ENCODE data around the gene INVS. TPM values are rescaled to one million over a fixed set of nuclear protein-coding genes. Genes with fewer than 3 reads are reported as not detected.

The INVS gene
- total and polyA plus RNA-seq, 2 of the 4 experiments (the other 2 are of a cell fraction) = 9.2 to 33.5 TPM

- ATAC-seq (ENCODE audit: low read depth) (no peak), DNase-seq (no peak)
- H4K5ac ChIP-seq (ENCODE audit: low read depth, low read length) = no peak overlapping the region
- H3K4me2 ChIP-seq (ENCODE audit: low read depth, low read length) = no peak overlapping the region
- no peak overlapping the region for H2AK5ac ChIP-seq (ENCODE audit: low read depth, low read length)
- no peak overlapping the region for H3K4ac ChIP-seq (ENCODE audit: low read depth, low read length)
- no peak overlapping the region for H2AK9ac ChIP-seq (replicated peaks; ENCODE audit: low read depth, low read length, poor library complexity)
- no peak overlapping the region for H3K14ac ChIP-seq (replicated peaks; ENCODE audit: low read depth, low read length)
- no peak overlapping the region for H3K4me3 ChIP-seq (ENCODE audit: insufficient read depth, low read depth, low read length)
- no peak overlapping the region for H4K91ac ChIP-seq (ENCODE audit: insufficient read depth, low read depth, low read length)
- no peak overlapping the region for H4K8ac ChIP-seq (ENCODE audit: low read depth in 2 of 2, low read length in 2 of 2)
- ChIA-PET CTCF (no interaction called here), POLR2A (ENCODE audit: unreplicated experiment) (no interaction called here)
- in situ Hi-C loops (cut with MboI; ENCODE audit: low sequenced_read_pairs) (no loop called here), dilution Hi-C loops (cut with HindIII; ENCODE audit: low sequenced_read_pairs, unreplicated experiment) (no loop called here), intact Hi-C loops (cut with micrococcal nuclease) (no loop called here)
- H3K79me1 ChIP-seq (ENCODE audit: low read depth in 1 of 2, low read length in 2 of 2) = peaks cover 8 to 25% of the 10 kb centered on the region in 2 experiments; a peak in 3 of 4 replicates
- H3K4me1 ChIP-seq (ENCODE audit: control insufficient read depth, insufficient read depth, low read length) = 0 out of 2 replicates have a peak, but pooled peaks cover 2% of the 10 kb centered on the region
- H3K9me3 ChIP-seq (ENCODE audit: control insufficient read depth, insufficient read depth, low read length) = no peaks in the 10 kb centered on the region
- H2BK20ac ChIP-seq (ENCODE audit: low read depth, low read length) = no peak overlapping the region
- no peak overlapping the region for H2BK120ac ChIP-seq (ENCODE audit: low read depth, low read length)
- no peak overlapping the region for H2BK5ac ChIP-seq (ENCODE audit: low read depth, low read length, poor library complexity, severe bottlenecking)
- no peak for TF ChIP-seq RCOR1 (IDR thresholded peaks at IDR 0.05; ENCODE audit: insufficient replicate concordance, low read length)
- no peak for TF ChIP-seq POLR2A (IDR thresholded peaks at IDR 0.05; ENCODE audit: low read depth, low read length)
- no peak for TF ChIP-seq ELK1 (IDR thresholded peaks at IDR 0.05; ENCODE audit: borderline replicate concordance, low read depth, low read length)
- no peak for TF ChIP-seq RFX5 (IDR thresholded peaks at IDR 0.05; ENCODE audit: low read depth, low read length)
- no peak for TF ChIP-seq CEBPB (IDR thresholded peaks at IDR 0.05; ENCODE audit: low read depth, low read length)
- no peak for TF ChIP-seq MAFK (IDR thresholded peaks at IDR 0.05; ENCODE audit: low read depth, low read length)
- TF ChIP-seq SMC3 (IDR thresholded peaks at IDR 0.05; ENCODE audit: low read depth, low read length) = no peak
- TF ChIP-seq RAD21 (IDR thresholded peaks at IDR 0.05; ENCODE audit: low read length) = no peak
- no peak for TF ChIP-seq CTCF (conservative IDR thresholded peaks at IDR 0.05; ENCODE audit: low read depth, low read length)
- TF ChIP-seq USF2 (IDR thresholded peaks at IDR 0.05; ENCODE audit: low read depth, low read length) = no peak
- TF ChIP-seq FOS (IDR thresholded peaks at IDR 0.05; ENCODE audit: low read depth, low read length) = no peak
- TF ChIP-seq BHLHE40 (IDR thresholded peaks at IDR 0.05; ENCODE audit: low read depth, low read length) = no peak
- TF ChIP-seq MXI1 (IDR thresholded peaks at IDR 0.05; ENCODE audit: borderline replicate concordance, low read depth, low read length) = no peak
- no peak for TF ChIP-seq CHD1 (IDR thresholded peaks at IDR 0.05; ENCODE audit: low read depth, low read length)
- TF ChIP-seq MAZ (IDR thresholded peaks at IDR 0.05; ENCODE audit: borderline replicate concordance, low read depth, low read length) = no peak
- TF ChIP-seq NFE2L2 (IDR thresholded peaks at IDR 0.05; ENCODE audit: low read depth, low read length) = no peak
- H2BK15ac ChIP-seq (ENCODE audit: low read depth, low read length) = no peak overlapping the region
- peaks cover 12% of the 10 kb centered on the region; the same call in 1 of the 2 replicates for H3K9me1 ChIP-seq (ENCODE audit: insufficient read depth, low read length)
- H3K23ac ChIP-seq (ENCODE audit: low read depth, low read length) = no peak overlapping the region
- no peaks in the 10 kb centered on the region for H3K27me3 ChIP-seq (ENCODE audit: control insufficient read depth, insufficient read depth, low read length)
- H3K9ac ChIP-seq (ENCODE audit: low read depth, low read length) = no peak overlapping the region
- no peak overlapping the region for H3K18ac ChIP-seq (ENCODE audit: low read depth, low read length)
- H4K20me1 ChIP-seq (ENCODE audit: insufficient read depth, low read length) = peaks cover 3% of the 10 kb centered on the region; the same call in 1 of the 2 replicates
- no peak overlapping the region for H3K27ac ChIP-seq (ENCODE audit: insufficient read depth, low read length)
- H3K56ac ChIP-seq (ENCODE audit: extremely low read depth, insufficient read depth, low read length) = no peak overlapping the region
- WGBS, 2 experiments (ENCODE audit: extremely low coverage in 2 of 2, insufficient read length in 1 of 2) = no CpG with 5 or more reads among the region's 2 CpGs
- no peak overlapping the region for H2AFZ ChIP-seq (replicated peaks; ENCODE audit: low read length, poor library complexity)
- peaks cover 13% of the 10 kb centered on the region for H3K36me3 ChIP-seq (ENCODE audit: control insufficient read depth, insufficient read depth, low read length)
- no TSS peak for BruUV-seq (replicated peaks)
Measured at GRCh38 chr9:100106616-100107015, 7.6 kb downstream of the INVS start.
